GM20431 (cell line): Measurements from ENCODE around the gene CACNB2.

ENCODE experiments used
- in situ Hi-C: fragments of 300-500 bp; cut with MseI, MboI; formaldehyde crosslinking; loops from one replicate; pipeline ENCODE4 v1.15.0; 2020; ENCODE audit warnings: low sequenced_read_pairs; ENCODE audit not compliant: unreplicated experiment

The CACNB2 gene

DNA sequence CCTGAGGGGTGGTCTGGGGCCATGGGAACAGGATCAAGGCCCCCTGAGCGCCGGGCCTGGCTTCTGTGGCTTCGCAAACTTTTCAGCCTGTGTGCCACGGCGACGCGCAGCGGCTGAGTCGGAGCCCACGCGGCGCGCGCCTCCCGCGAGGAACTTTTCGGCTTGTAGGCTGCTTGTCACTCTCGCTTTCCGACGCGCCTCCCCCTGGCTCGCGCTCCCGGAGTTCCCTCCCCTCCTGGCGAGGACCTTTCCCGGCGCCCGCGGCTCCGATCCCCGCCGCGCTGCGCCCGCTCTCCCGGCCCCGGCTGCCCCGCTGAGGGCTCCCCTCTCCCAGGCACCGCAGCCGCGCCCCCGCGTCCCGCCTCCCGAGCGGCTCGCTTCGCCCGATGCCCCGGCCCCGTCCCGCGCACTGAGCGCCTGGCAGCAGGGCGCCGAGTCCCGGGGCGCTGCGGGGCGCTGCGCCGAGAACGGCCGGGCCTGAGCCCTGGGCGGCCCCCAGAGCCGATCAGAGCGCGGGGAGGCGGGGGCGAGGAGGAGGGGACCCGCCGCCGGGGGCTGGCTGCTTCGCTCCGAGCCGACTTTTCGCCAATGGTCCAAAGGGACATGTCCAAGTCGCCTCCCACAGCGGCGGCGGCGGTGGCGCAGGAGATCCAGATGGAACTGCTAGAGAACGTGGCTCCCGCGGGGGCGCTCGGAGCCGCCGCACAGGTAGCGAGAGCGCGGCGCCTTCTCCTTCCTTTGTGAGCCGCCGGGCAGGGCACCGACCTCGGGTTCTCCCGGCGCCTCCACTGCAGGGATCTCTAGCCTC is at the start of gene CACNB2:
TSS of gene CACNB2 (plus strand) at position 276 of the 808 bp plus-strand sequence.
- in situ Hi-C loops = no loop called here

- in situ Hi-C loops = no loop called here
These were observed 45.9 kb upstream of the CACNB2 start for GRCh38 chr10:18094332-18094731.

DNA sequence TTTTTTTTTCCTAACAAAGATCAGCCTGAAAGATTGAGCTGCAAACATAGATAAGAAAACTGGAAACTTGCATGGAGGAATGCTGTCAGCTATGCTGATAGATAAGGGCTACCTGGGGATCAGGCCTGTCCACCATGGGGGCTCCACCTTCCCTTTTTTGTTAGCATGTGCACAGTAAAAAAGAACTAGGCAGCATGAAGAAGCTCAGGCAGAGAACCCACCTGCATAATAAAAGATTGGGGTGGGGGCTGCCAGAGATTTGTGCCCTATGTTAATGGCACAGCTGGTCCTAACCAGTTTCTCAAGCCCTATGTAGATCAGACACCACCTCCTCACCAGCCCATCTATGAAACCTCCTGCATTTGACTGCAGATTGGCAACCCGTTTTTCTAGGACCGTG is 45.4 kb upstream of the CACNB2 start:
- in situ Hi-C loops = no loop called here

DNA sequence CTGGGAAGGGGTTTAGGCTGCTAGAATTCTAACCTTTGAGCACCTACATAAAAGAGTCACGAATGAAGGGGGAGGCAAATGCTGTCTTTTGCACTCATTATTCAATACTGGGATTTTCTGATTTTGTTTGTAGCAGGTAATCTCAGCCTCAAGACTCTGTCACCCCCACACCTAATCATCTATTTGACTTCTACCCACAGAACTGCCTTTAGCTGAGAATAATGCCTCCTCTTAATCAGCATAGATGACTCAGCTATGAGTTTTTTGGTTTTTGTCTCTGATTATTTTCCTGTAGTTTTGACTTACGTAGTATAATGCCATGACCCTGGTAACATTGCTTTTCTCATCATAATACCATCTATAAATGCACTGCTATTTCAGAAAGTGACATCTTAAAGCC is 42.7 kb upstream of the CACNB2 start:
- in situ Hi-C loops = no loop called here

GRCh38 chr10:18098201-18098600 is 42.0 kb upstream of the CACNB2 start:
- in situ Hi-C loops = no loop called here

- in situ Hi-C loops = no loop called here
These were observed 40.8 kb upstream of the CACNB2 start for GRCh38 chr10:18099415-18099814.

GRCh38 chr10:18100669-18101068 is 39.6 kb upstream of the CACNB2 start:
- in situ Hi-C loops = no loop called here

DNA sequence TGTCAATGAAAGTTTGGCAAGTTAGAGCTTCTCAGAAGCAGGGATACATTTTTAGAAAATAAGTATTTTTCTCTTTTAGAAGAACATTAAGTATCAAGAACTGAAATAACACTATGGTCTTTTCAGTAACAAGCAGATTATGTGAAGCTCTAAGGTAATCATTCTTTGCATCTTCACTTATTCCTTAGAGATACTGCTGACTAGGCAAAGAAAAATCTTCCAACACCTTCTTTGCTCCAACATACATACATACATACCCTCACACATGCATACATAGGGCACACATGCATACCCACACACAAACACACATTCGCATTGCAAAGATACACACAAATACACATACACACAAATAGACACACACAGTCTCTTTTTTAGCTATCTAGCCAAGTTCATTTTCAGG is 37.8 kb upstream of the CACNB2 start:
- in situ Hi-C loops = no loop called here

DNA sequence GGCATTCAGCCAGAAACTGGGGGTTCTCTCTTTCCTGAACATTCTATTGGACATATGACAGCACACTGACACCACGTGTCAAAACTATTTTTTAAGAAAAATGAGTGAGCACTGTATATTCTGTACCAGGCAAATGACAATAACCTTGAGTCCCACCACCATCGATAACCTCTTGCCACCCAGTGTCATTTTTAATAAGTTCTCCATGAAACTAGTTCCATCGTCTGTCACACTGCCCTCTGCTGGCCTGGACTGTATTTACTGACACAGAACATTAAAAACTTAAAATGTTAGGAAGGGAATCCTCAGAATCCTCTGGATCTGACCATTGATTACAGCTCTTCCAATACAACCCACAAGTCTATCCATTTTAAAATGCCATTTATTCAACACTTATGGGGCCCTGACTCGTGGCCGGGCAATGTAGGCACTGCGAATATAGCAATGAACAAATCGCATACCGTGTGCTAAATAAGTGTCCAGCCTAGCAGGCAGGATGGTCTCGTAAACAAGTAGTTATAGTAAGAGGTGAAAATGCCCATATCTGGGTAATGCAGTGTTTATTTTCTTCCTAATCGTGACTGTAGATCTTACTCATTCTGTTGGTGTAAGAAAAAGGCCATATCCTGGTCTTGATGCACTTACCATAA is 35.9 kb upstream of the CACNB2 start:
- in situ Hi-C loops = no loop called here

DNA sequence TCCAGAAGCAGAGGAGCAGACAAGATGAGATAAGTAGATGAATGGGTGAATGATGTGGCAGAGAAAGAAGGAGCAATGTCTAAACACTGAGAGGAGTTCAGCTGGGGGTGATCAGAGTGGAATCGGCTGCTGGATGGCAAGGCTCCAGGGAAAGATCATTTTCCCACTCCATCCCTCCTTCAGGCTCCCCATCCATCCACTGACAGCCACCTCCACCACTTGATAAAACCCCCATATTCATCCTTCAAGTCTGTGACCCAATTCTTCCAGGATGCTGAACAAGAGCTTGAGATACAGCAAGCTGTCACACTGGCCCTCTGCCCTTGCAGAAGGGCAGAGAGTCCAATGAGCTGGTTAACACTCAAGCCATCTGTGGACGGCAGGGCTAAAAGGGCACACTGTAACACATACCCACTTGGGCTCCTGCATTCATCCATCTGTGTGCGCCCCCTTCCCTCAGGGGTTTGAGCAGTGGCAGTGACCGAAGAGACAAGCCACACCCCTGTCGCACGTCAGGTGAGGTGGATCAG is 30.8 kb upstream of the CACNB2 start:
- in situ Hi-C loops = no loop called here

DNA sequence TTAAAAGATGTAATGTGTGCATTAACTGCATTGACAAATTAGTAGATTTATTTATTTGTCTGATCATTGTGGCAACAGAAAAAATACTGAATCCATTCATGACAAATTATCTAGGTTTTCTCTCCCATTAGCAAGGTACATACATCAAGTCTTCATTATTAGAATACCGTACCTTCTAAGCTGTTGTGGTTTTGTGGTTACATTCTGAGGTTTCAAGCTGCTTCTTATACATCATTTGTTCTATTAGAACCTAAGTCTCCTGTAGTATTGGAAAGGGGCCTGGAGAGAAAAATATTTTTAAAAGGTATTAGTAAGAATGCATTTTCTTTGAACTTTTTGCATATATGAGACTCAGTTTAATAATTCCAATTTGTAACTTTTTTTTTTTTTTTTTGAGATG is 26.3 kb upstream of the CACNB2 start:
- in situ Hi-C loops = no loop called here

DNA sequence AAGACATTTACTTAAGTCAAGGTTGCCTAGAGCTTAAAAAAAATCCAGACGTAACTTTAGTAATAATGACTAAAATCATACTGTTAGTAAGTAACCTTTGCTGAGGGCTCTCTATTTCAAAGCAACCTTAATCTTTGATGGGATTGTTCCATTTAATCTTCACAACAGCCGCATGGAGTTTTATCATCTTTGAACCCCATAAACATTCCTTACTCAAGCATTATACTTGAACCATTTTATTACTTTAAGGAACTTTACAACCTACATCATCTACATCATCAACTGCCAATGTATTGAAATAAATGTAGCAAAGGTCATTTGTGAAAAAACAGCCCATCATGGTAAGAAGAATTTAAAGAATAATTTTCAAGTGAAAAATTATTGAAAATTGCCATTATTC is 22.9 kb upstream of the CACNB2 start:
- in situ Hi-C loops = no loop called here

DNA sequence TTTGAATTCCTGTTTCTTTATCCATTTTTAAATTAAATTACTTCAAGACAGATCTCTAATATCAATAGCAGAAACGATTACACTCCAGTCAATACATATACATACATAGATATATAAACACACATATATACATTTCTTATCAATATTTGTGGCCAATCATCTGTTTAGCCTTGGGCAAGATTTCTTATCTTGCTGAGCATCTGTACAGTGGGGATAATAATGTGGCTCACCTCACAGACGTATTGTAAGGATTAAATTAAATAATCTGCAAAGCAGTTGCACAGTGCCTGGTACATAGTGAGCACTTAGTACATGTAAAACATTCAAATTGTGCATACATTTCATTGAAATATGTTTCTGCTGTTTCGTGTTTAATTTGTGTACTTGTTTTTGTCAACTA is 17.5 kb upstream of the CACNB2 start:
- in situ Hi-C loops = no loop called here

- in situ Hi-C loops = no loop called here
These were observed 7.2 kb upstream of the CACNB2 start for GRCh38 chr10:18133046-18133445.

- in situ Hi-C loops = no loop called here
These were observed 5.7 kb upstream of the CACNB2 start for GRCh38 chr10:18134509-18134908.

- in situ Hi-C loops = no loop called here
These were observed 5.3 kb upstream of the CACNB2 start for GRCh38 chr10:18134921-18135320.

DNA sequence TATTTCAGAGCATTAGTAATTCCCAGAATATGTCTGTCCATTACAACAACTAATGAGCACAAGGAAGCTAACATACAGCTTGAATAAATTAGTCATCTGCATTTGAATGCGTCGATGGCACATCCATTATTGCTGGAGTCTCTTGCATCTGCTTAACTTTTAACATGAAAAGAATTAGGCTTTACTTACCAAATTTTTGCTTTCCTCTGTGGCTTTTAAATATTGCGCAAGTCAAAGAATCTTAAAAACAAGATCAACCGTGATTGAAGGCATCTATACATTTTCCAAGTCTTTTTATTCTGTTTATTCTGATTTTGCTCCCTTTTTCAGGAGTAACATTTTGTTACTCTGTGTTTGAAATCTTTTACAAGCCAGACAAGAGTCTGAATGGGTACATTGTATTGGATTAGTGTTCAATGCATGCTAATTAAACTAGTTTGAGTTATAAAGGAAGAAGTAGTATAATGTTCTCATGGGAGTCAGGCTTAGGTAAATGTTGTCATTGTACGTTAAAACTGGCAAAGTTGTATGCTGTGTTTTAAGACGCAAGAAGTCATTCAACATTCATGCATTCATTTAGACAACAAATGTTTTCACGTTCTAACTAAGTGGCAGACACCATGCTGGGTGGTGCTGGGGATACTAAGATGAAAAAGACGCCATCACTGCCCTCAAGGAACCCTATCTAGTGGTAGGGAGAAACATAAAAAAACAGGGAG is 4.0 kb upstream of the CACNB2 start:
- in situ Hi-C loops = no loop called here

DNA sequence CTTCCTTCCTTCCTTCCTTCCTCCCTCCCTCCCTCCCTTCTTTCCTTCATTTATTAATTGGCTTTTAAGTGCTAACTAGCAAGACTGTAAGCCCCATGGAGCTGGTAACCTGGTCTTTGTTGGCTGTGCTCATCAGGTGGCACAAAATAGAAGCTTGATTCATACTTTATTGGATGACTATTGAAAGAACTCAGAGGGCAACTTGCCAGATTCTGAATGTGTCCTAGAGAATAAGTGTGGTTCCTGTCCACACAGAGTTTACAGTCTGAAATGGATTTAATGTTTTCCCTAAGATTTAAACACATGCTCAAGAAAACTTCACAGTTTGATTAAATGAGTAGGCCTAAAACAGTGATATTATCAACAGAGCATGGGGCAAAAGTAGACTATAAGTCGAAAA is 3.1 kb upstream of the CACNB2 start:
- in situ Hi-C loops = no loop called here

DNA sequence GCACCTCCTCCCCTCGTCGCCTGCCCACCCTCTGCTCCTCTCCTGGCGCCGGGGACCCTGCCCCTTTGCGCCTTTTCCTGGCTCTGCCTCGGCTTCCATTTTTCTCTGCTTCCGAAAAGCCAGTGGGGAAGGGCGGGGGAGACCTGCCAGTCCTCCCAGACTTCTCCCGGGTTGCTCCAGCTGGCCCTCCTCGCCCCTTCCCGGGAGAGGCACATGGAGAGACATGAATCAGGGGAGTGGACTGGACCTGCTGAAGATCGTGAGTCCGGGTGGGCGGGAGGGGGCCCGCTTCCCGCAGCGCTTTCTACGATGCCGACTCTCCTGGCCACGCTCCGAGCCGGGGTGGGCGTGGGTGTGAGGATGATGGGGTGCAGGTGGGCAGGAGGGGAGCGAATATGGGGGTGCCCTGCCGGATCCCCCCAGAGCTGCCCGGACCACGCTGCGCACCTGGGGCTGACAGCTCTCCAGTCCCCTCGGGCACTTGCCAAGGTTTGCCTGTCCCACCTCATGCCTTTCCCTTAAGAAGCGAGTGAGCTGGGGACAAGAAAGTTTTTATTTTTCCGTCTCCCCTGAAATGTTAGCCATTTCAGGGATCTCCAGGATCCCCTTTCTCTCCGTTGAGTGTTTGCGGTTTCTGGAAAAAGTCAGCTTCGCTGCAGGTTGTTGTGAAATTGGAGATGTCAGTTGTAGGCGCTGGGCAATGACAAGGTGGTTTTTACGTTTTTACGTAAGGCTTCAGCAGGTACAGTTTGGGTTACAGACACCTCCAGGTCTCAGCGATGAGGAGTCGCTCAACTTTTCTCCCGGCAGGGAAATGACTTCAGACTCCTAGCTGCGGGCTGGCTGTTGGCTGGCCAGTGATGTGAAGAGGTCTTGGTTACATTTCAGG is 977 bp downstream of the CACNB2 start:
- in situ Hi-C loops = no loop called here

GRCh38 chr10:18142151-18142550 is 1.9 kb downstream of the CACNB2 start:
- in situ Hi-C loops = no loop called here
